CD4-positive, alpha-beta T cell treated with Interferon alpha-2 for 1 hour (primary cell): ENCODE measurements around the gene ZNF213.
"Not testable (repeated sequence)": the region's sequence is repeated elsewhere in the genome, so short reads cannot be mapped to it uniquely, and the experiment has no call there.

ENCODE experiments used
- DNase-seq, 2 donors: peaks; one replicate each; pipeline ENCODE4 v3.0.0-alpha.2; 2020 to 2022

Gene ZNF213

GRCh38 chr16:3171181-3171854, 36.5 kb downstream of the ZNF213 start:
- DNase-seq: peak; percentile 18 to 48

GRCh38 chr16:3171855-3172593, 37.2 kb downstream of the ZNF213 start:
- peak; percentile 11 to 47 for DNase-seq

DNA sequence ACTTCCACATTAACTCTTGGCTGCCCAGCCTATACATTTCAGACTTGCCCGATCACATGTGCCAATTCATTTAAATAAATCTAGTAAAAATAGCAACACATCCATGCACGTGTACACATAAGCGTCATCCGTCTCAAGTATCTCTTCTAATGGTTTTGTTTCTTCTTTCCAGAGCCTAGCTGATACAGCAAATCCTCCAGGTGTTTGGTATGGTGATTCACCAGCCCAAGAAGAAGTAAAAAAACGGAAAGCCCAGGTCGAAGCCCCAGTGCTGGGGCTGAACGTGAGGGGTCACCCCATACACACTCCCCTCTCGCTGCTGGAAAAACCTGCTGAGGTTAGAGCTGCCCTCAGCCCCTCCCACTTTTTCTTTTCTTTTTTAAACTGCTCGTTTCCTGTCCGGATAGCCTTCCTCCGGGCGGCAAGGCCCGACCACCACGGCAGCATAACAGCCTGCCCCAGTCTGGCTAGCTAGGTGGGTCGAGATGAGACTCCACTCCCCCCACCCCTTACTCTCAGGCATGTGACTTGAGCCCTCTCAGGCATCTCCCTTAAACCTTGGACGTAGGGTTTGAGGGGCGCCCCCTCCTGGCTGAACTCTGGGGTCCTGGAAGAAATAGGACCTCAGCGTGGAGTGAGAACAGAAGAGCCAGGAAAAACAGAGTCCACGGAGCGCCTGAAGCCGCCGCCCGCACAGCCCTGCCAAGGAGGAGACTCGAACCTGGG, 39.2 kb downstream of the ZNF213 start:
- peak in 1 of 2 donors; percentile 22 for DNase-seq

- DNase-seq: no peak
These were observed 39.9 kb downstream of the ZNF213 start for GRCh38 chr16:3174618-3175148.

- peak in 1 of 2 donors; percentile 18 for DNase-seq
These were observed 40.6 kb downstream of the ZNF213 start for GRCh38 chr16:3175157-3176093.

DNA sequence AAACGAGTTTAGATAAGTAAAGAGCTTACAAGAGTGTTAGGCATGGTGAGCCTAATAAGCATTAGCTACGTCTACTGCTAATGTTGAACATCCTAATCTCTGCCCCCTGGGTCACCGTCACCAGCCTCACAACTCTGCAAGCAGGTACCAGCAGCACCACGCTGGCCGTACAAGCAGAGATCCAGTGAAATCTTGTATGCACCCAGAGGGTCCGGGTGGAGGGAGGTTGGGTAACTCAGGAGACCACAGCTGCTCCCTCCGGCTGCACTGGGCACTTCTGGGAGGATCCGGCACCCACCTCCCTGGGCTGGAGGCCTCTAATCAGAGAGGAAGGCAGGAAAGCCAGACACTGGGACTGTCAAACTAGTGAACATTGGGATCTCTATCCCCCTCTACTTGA, 44.8 kb downstream of the ZNF213 start:
- DNase-seq: no peak

DNA sequence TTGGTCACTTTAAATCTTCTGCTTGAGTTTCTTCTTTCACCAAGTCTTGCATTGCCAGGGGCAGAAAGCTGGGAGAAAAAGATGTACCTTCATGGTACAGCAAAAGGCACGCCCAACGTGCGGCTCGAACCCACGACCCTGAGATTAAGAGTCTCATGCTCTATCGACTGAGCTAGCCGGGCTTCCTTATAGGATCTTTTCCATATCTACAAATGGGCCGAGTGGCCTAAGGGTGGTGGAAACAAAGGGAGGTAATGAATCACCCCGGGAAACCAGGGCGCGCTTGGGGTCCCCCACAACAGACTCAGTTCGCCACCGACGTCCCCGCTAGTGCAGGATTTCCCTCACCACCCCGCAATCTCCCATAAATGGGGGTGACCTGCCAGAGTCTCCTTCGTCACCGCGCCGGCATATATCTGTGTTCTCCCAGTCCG, 45.6 kb downstream of the ZNF213 start:
- DNase-seq: no peak

DNA sequence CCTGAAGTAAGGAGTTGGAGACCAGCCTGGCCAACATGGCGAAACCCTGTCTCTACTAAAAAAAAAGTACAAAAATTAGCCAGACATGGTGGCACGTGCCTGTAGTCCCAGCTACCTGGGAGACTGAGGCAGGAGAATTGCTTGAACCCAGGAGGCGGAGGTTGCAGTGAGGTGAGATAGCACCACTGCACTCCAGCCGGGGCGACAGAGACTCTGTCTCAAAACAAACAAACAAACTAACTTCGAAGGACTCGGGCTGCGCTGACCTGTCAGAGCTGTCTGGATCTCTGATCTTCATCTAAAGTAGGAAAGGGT, 47.4 kb downstream of the ZNF213 start:
- DNase-seq: not testable (repeated sequence)

DNA sequence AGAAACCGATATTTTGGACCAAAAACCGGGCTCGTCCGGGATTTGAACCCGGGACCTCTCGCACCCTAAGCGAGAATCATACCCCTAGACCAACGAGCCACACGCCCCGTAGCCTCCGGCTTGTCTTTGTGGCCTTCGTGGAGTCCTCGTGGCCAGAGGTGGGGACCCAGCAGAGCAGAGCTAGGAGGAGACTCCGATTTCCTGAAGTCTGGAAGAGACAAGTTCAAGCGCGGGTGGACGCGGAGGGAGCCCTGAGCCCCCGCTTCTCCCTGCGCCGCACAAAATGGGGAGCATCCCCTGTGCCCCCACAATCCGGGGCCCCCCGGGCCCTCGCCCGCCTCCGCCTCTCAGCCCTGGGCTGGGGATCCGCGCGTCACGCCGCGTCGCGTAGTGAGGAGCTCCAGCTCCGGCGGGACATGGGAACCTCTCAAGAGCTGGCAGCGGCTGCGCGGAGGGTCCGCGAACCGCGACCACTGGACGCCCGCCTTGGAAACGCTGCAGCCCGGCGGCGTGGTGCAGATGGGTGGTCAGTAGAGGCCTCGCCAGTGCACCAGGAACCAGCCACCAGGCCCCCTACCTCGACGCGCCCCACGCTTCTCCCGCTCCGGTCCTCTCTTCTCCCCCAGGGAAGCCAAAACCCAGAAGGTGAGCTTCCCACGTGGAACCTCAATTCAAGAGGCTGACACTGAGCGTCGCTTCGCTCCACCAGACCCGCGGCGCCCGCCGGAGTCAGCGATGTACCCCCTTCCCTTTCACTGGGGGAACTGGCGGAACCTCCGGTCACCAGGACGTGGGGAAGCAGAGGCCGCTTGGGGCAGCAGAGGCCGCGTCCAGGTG, 48.0 kb downstream of the ZNF213 start:
- peak; percentile 49 to 61 for DNase-seq

GRCh38 chr16:3183445-3184139, 48.8 kb downstream of the ZNF213 start:
- no peak for DNase-seq

DNA sequence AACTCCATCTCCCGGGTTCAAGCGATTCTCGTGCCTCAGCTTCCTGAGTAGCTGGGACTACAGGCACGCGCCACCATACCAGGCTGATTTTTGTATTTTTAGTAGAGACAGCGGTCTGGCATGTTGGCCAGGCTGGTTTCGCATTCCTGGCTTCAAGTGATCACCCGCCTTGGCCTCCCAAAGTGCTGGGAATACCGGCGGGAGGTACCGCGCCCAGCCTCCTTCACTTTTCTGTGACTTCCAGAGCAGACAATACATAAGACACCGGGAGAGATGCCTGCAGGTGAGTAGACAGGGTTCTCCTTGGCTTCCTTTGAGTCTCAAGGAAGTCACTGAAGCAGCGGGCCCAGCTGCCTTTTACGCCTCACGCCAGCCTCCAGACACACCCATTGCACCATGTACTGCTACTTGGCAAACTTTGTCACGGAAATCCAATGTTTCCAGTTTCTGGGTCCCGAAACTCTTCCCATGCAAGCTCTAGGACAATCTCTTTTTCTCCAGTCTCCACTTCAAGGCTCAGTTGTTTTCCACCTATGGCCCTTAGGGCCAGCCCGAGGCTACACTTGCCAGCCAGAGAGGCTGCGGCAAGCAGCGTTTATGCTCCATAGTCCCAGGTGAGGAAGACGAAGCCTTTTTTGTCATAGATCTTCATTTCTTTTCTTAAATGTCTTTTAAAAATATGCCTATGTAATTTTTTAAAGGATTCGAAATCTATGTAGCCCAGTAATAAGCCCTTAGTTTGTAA, 52.3 kb downstream of the ZNF213 start:
- DNase-seq: no peak

DNA sequence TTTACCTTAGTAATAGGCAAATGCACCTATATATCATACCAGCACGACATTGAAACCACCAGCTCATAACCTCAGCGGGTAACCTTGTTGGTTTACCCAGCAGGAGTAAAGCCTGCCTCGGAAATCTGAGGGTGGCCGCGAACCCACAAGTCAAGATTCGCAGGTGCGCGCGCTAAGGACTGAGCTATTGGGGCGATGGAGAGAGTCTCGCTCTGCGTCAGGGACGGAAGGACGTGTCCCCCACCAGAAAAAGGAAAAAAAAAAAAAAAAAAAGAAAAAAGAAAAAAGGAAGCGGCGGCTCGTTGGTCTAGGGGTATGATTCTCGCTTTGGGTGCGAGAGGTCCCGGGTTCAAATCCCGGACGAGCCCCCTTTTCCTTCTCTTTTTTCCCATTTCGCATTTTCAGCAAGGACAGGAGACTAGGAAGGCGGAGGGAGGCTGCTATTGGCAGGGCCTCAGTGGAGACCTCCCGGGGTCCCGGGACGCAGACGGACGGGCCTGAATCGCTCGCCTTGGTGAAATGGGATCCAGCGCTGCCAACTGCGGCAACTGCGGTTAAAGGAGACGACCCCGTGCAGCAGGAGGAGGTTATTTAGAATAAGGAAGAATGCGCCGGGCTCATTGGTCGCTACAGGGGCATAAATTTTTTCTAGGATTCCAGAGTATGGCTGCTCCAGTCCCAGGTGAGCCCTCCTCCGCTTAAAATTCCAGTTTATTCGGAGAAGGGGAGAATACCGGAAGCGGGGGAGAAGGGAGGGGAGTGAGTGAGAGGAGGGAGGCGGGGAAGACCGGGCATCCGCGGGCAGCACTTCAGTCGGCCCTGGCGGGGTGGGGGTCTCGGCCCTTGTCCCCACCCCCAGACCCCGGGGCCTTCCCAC, 53.2 kb downstream of the ZNF213 start, which contains the start of gene OR1F1:
TSS of gene OR1F1 (plus strand) at position 407 of the 877 bp plus-strand sequence.
- peak; percentile 51 to 63 for DNase-seq

GRCh38 chr16:3188675-3188924, 53.8 kb downstream of the ZNF213 start:
- no peak for DNase-seq

DNA sequence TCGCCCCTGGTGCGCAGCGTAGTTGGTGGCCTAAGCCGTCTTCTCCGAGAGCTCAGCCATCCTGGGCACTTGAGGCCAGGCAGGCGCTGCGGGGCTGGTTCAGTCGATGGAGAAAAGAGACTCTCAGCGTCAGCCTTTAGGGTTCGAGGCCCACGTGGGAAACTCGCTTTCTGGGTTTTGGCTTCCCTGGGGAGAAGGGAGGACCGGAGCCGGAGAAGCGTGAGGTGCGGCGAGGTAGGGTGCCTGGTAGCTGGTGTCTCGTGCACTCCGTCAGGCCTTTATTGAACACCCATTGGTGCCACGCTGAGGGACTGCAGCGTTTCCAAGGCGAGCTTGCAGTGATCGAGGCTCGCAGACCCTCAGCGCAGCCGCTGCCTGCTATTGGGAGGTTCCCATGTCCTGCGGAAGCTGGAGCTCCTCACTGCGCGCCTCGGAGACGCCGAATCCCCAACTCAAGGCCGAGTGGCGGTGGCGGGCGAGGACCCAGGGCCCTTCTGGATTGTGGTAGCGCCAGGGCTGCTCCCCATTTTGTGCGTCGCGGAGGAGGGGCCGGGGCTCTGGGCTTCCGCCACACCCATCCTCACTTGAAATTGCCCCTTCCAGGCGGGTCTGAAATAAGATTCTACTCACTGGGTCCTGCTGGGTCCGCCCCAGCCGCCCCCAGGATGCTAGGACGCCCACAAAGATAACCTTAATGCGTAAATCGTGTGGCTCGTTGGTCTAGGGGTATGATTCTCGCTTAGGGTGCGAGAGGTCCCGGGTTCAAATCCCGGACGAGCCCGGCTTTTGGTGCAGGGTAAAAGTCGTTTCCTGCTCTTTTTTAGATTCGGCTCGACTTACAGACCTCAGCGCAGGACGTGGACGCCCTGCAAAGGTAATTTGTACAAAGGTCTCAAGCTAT, 54.3 kb downstream of the ZNF213 start:
- DNase-seq: peak; percentile 6 to 45

GRCh38 chr16:3189869-3190268, 55.0 kb downstream of the ZNF213 start:
- DNase-seq: peak in 1 of 2 donors; percentile 14

GRCh38 chr16:3190949-3191353, 56.1 kb downstream of the ZNF213 start:
- peak in 1 of 2 donors; percentile 39 for DNase-seq
